IPS-20b (cell line): ENCODE results near the gene PAPLN.

Experiments used
- H3K27ac ChIP-seq: one replicate; pipeline ENCODE4 v1.5.1; 2013; ENCODE audit warnings: low read length
- H3K27me3 ChIP-seq: 2 replicates; pipeline ENCODE4 v1.6.1; 2013; ENCODE audit warnings: mild to moderate bottlenecking, low read length, inconsistent platforms; ENCODE audit not compliant: insufficient read depth
- H3K36me3 ChIP-seq: 2 replicates; pipeline ENCODE4 v1.6.1; 2013; ENCODE audit warnings: low read depth, mild to moderate bottlenecking, inconsistent platforms, low read length, moderate library complexity; ENCODE audit not compliant: insufficient read depth
- H3K4me1 ChIP-seq: 2 replicates; pipeline ENCODE4 v1.6.1; 2013; ENCODE audit warnings: mild to moderate bottlenecking, control low read depth, inconsistent platforms, low read length, moderate library complexity; ENCODE audit not compliant: insufficient read depth
- H3K4me3 ChIP-seq: 2 replicates; pipeline ENCODE4 v1.5.1; 2013; ENCODE audit warnings: mild to moderate bottlenecking, low read length, inconsistent platforms
- H3K9ac ChIP-seq: 2 replicates; pipeline ENCODE4 v1.6.1; 2013; ENCODE audit warnings: low read depth, mild to moderate bottlenecking, inconsistent platforms, low read length, moderate library complexity
- H3K9me3 ChIP-seq: 2 replicates; pipeline ENCODE4 v1.6.1; 2013; ENCODE audit warnings: mild to moderate bottlenecking, low read depth, low read length, inconsistent platforms; ENCODE audit not compliant: insufficient read depth

PAPLN gene

DNA sequence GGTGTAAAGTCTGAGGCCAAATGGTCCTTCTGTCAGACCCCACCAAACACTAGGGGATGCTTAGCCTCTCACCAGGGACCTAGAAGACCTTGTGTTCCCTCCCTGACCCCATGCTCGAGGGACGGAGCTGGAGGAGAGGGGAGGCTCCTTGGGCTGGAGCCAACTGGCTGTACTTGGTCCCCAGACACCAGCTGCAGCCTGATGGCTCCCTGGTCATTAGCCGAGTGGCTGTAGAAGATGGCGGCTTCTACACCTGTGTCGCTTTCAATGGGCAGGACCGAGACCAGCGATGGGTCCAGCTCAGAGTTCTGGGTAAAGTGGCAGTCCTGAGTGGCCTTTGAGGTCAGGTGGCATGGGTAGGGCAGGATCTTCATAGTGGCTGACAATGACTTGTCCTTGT lies 29.0 kb downstream of the PAPLN start:
- Histone ChIP-seq H3K9me3 (no peaks in the 10 kb centered on the region), H3K27ac (no peak overlapping the region), H3K4me1 (no peaks in the 10 kb centered on the region), H3K27me3 (no peaks in the 10 kb centered on the region; the same call in 1 of the 2 replicates), H3K36me3 (peaks cover 20% of the 10 kb centered on the region; the same call in 1 of the 2 replicates), H3K9ac (no peak overlapping the region), H3K4me3 (no peak overlapping the region)

DNA sequence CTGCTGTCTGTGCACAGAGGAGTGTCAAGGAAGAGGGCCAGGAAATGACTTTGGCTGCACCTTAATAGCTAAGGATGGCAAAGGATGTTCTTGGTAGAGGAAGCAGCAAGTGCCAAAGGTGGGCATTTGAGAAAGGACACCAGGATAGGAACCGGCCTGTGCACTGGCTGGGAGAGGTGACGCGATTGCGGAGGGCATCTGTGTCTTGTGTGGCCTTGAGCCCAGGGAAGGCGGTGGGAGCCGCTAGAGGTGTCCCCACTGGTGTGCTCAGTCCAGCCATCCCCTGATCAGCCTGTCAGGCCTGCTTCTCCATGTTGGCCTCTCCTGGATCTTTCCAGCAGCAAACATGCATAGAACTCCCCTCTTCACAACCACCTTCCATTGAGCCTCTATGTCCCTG lies 30.2 kb downstream of the PAPLN start:
- no peaks in the 10 kb centered on the region for H3K9me3 ChIP-seq
- H3K27ac ChIP-seq = no peak overlapping the region
- H3K27me3 ChIP-seq = no peaks in the 10 kb centered on the region; the same call in 1 of the 2 replicates
- peaks cover 22% of the 10 kb centered on the region for H3K36me3 ChIP-seq
- no peak overlapping the region for H3K9ac ChIP-seq
- no peaks in the 10 kb centered on the region for H3K4me1 ChIP-seq
- no peak overlapping the region for H3K4me3 ChIP-seq

DNA sequence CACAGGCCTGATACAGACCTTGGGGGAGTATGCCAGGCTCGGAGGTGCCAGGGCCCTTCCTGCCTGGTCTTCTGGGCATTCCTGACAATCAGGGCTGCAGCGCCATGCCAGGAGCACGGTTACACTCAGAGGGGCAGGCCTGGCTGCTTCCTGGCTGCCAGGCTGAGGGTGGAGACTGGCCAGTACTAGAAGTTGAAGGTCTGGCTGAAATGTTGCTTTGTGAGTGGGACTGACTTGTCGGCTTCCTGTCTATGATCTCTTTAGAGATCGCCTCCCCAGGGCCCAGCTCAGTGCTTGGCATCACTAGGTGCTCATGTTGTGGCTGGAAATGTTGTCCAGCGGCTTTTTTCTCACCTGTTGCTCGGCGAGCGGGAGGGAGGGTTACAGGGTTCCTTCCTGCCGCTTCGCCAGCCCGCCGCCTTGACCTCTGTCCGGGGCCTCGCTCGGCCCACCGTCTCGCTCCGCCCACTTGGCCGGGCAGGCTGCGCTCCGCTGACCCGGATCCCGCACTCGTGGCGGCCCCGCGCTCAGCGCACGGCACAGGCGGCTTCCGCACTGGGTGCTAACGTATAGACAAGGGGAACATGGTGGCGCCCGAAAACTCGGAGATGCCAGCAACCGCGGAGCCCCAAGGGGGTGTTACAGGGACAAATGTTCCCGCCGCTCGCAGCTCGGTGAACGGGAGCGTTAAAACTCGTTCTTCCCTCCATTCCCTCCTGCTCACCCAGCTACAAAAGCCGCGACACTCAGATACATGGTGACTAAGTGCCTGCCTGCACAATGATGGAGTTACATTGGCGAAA lies 32.6 kb downstream of the PAPLN start:
- peaks cover 44% of the 10 kb centered on the region for H3K36me3 ChIP-seq
- no peak overlapping the region for H3K27ac ChIP-seq
- H3K4me3 ChIP-seq = no peak overlapping the region

DNA sequence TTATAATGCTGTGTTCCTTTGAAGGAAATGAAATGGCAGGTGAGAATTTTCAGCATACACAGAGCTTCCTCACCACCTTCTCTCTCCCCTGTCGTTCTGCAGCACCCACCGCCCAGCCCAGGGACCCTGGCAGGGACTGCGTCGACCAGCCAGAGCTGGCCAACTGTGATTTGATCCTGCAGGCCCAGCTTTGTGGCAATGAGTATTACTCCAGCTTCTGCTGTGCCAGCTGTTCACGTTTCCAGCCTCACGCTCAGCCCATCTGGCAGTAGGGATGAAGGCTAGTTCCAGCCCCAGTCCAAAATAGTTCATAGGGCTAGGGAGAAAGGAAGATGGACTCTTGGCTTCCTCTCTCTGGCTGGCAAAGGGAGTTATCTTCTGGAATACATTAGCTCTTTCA lies 35.1 kb downstream of the PAPLN start:
- Histone ChIP-seq H3K27ac (no peak overlapping the region), H3K27me3 (no peaks in the 10 kb centered on the region; the same call in 1 of the 2 replicates), H3K36me3 (peaks cover 69% of the 10 kb centered on the region), H3K9ac (no peak overlapping the region), H3K9me3 (no peaks in the 10 kb centered on the region), H3K4me1 (no peaks in the 10 kb centered on the region), H3K4me3 (no peak overlapping the region)

More for the DNA sequence above, 32.6 kb downstream of the PAPLN start:
- H3K9me3 ChIP-seq = no peaks in the 10 kb centered on the region
- no peaks in the 10 kb centered on the region for H3K4me1 ChIP-seq
- H3K9ac ChIP-seq = no peak overlapping the region
- no peaks in the 10 kb centered on the region; the same call in 1 of the 2 replicates for H3K27me3 ChIP-seq

DNA sequence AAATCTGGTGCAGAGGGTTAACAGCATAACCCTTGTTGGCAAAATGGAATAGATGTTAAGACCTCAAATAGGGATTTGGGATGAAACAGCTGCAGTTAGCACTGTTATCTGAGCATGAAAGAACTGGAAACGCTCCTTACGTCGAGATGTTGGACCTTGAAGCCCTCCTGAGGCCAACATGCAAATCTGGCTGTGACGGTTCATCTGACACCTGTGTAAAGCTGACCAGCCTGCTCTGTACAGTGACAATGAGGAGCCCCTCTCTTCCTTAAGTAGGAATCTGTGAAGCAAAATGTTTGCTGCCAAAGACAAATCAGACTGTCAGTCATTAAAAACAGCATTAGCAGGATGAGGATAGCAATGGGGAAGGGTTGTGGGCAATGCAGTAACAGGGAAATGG lies 36.5 kb downstream of the PAPLN start:
- Histone ChIP-seq H3K4me3 (no peak overlapping the region), H3K9ac (no peak overlapping the region), H3K4me1 (no peaks in the 10 kb centered on the region), H3K9me3 (no peaks in the 10 kb centered on the region), H3K36me3 (peaks cover 67% of the 10 kb centered on the region), H3K27ac (no peak overlapping the region), H3K27me3 (no peaks in the 10 kb centered on the region; the same call in 1 of the 2 replicates)

DNA sequence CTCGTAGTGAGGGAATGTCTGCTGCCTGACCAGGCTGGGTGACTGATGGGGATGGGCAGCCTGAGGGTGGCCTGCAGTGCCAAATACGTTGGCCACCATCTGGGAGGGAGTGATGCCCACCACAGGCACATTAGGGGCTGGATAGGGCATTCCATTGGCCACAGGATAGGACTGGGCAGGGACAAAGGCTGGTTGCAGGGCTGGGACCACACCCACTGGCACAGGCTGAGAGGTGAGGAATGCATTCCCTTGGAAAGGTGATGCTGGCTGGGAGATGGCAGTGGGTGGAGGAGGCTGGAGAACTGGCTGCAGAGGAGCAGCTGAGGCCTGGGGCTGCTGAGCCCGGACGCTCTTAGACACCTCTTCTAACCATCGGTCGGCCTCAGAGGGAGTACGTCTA lies 39.5 kb downstream of the PAPLN start:
- no peaks in the 10 kb centered on the region for H3K4me1 ChIP-seq
- H3K9me3 ChIP-seq = no peaks in the 10 kb centered on the region
- no peaks in the 10 kb centered on the region for H3K27me3 ChIP-seq
- H3K4me3 ChIP-seq = no peak overlapping the region
- H3K36me3 ChIP-seq = peaks cover 73% of the 10 kb centered on the region
- no peak overlapping the region for H3K9ac ChIP-seq
- no peak overlapping the region for H3K27ac ChIP-seq

DNA sequence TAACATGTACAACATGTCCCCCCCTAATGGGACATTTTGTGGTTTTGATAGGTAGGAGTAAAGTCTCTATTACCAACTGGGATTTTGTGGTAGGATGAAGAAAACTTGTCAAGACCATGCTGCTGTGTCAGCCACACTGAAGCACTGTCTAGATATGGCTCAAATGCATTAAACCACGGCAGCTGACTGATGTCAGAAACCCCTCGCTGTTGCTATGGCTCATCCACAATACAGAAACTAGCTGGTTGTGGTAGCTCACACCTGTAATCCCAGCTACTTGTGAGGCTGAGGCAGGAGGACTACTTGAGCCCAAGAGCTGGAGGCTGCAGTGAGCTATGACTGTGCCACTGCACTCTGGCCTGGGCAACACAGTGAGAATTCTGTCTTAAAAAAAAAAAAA lies 40.1 kb downstream of the PAPLN start:
- Histone ChIP-seq H3K9me3 (no peaks in the 10 kb centered on the region), H3K27ac (no peak overlapping the region), H3K9ac (no peak overlapping the region), H3K4me3 (no peak overlapping the region), H3K4me1 (no peaks in the 10 kb centered on the region), H3K36me3 (peaks cover 78% of the 10 kb centered on the region), H3K27me3 (no peaks in the 10 kb centered on the region)

DNA sequence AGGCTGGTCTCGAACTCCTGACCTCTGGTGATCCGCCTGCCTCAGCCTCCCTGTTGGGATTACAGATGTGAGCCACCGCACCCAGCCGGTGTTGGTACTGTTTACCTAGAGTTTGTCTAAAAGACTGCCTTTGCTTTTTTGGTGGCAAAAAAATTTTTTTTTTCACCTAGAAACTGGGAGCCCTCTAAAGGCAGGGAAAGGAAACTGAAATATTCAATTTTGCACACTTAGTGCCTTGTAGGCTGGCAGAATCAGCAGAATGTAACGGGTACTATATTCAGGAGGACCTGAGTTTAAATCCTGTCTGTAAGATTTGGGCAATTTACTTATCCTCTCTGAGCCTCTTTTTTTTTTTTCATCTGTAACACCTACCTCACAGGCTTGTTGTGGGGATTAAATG lies 43.6 kb downstream of the PAPLN start:
- no peaks in the 10 kb centered on the region for H3K27me3 ChIP-seq
- no peak overlapping the region for H3K4me3 ChIP-seq
- no peak overlapping the region for H3K9ac ChIP-seq
- peaks cover 61% of the 10 kb centered on the region for H3K36me3 ChIP-seq
- H3K4me1 ChIP-seq = peaks cover 19% of the 10 kb centered on the region; the same call in 1 of the 2 replicates
- no peaks in the 10 kb centered on the region for H3K9me3 ChIP-seq
- H3K27ac ChIP-seq = peak overlapping the region; percentile 9

DNA sequence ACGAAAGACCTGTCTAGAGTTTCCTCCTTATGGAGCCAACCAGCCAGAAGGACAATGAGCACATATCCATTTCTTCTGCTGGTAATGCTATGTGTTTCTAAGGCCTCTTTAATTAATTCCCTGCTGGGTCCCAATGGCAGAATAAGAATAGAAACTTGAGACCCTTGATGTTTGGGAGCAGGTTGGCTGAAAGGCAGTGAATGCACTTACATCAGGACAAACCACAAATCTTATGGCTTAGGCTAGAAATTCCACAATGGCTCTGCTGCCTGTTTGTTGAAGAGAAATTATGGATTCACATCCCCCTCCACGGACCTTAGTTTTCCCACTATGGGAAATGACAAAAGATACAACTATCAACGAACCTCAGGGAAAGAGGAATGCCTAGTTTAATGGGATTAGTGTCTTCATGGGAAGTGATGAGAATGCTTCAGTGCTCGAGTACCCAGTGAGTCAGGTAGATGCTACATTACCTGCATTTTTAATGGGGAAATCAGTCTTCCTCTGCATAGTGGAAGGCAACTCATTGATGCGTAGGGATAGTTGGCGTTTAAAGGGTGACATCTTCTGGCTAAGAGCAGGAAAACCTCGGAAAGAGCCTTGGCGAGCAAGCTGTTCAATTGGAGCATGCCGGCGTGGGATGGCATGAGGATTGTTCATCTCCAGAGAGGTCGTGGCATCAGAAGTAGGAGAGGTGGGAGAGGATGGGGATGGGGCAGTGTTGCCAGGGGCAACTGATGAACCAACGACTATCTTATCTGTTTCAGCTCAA lies 46.5 kb downstream of the PAPLN start:
- H3K9ac ChIP-seq = no peak overlapping the region
- peak overlapping the region; percentile 6 for H3K27ac ChIP-seq
- H3K9me3 ChIP-seq = no peaks in the 10 kb centered on the region
- H3K27me3 ChIP-seq = no peaks in the 10 kb centered on the region
- H3K4me3 ChIP-seq = peak overlapping the region; percentile 46
- peaks cover 38% of the 10 kb centered on the region for H3K4me1 ChIP-seq
- H3K36me3 ChIP-seq = peaks cover 42% of the 10 kb centered on the region

DNA sequence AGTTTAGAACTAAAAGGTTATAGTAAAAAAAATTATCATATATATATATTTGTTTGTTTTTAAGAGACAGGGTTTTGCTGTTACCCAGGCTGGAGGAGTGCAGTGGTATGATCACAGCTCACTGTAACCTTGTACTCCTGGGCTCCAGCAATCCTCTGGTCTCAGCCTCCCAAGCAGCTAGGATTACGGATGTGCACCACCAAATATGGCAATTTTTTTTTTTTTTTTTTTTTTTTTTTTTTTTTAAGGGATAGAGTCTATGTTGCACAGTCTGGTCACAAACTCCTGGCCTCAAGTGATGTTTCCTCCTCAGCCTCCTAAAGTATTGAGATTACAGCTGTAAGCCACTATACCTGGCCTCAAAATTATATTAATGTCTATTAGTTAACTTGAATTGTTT lies 48.7 kb downstream of the PAPLN start:
- Histone ChIP-seq H3K4me3 (peak overlapping the region; percentile 61; the same call in 1 of the 2 replicates), H3K9me3 (no peaks in the 10 kb centered on the region), H3K9ac (peak overlapping the region; percentile 63; the same call in 1 of the 2 replicates), H3K27me3 (no peaks in the 10 kb centered on the region), H3K27ac (peak overlapping the region; percentile 48), H3K36me3 (peaks cover 30% of the 10 kb centered on the region), H3K4me1 (peaks cover 59% of the 10 kb centered on the region)

DNA sequence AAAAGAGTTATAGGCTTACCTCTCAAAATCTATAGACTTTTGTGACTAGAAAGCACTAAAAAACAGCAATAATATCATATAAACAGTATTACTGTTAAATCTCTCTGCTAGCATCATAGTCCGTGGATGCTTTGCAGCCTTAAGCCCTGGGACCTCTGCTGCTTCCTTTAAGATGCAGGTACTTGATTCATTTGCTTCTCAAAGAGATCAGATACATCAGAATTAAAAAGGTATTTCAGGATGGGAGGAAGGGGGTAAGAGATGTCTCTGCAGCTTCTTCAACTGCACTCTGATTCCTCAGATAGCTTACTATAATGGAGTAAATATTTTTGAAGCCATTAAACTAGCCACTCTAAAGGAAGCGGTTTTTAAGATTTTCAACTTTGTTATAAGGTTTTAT lies 49.3 kb downstream of the PAPLN start:
- H3K4me1 ChIP-seq = peaks cover 59% of the 10 kb centered on the region
- no peaks in the 10 kb centered on the region for H3K9me3 ChIP-seq
- no peaks in the 10 kb centered on the region for H3K27me3 ChIP-seq
- peak overlapping the region; percentile 63; the same call in 1 of the 2 replicates for H3K9ac ChIP-seq
- peak overlapping the region; percentile 54 for H3K27ac ChIP-seq
- H3K4me3 ChIP-seq = peak overlapping the region; percentile 61
- peaks cover 24% of the 10 kb centered on the region for H3K36me3 ChIP-seq
